DND-41 (cell line): ENCODE data around the gene KATNIP.

Experiments used
- EZH2 ChIP-seq: IDR thresholded peaks from 3 replicates; pipeline ENCODE4 v1.6.1; 2012; ENCODE audit warnings: borderline replicate concordance, low read depth, mild to moderate bottlenecking, moderate library complexity, low read length, inconsistent platforms; ENCODE audit not compliant: severe bottlenecking
- TF ChIP-seq, protein P1 (sequence below): IDR thresholded peaks from 2 replicates; pipeline ENCODE4 v1.5.1; 2012; ENCODE audit warnings: borderline replicate concordance, low read length, moderate library complexity, mild to moderate bottlenecking; ENCODE audit not compliant: poor library complexity, severe bottlenecking; ENCODE audit errors: extremely low read depth

DNA sequence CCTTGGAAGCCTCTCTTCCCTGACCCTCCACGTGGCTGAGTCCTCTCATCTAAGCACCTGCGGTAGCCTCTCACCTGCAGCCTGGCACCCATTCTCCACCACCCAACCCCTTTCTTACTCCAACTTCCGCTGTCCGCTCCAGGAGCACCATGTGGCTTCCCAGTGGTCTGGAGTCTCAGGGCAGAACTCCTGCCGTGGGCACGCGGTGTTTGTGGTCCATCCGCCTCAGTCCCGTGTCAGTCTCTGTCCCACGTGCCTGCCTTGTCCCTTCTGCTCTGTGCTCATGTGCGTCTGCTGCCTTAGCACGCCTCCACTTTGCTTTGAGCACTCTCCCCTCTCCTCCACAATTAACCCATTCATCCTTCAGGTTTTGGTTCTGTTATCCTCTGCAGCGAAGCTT is 49.7 kb downstream of the KATNIP start:
- TF ChIP-seq, protein P1, sequence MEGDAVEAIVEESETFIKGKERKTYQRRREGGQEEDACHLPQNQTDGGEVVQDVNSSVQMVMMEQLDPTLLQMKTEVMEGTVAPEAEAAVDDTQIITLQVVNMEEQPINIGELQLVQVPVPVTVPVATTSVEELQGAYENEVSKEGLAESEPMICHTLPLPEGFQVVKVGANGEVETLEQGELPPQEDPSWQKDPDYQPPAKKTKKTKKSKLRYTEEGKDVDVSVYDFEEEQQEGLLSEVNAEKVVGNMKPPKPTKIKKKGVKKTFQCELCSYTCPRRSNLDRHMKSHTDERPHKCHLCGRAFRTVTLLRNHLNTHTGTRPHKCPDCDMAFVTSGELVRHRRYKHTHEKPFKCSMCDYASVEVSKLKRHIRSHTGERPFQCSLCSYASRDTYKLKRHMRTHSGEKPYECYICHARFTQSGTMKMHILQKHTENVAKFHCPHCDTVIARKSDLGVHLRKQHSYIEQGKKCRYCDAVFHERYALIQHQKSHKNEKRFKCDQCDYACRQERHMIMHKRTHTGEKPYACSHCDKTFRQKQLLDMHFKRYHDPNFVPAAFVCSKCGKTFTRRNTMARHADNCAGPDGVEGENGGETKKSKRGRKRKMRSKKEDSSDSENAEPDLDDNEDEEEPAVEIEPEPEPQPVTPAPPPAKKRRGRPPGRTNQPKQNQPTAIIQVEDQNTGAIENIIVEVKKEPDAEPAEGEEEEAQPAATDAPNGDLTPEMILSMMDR: no peak
- TF ChIP-seq EZH2: no peak
